PC-3 (cell line): ENCODE measurements around the gene MFAP3.

Experiments
- EZH2 ChIP-seq: fragments of 300-600 bp; sonication (generic); IDR thresholded peaks from one replicate; pipeline ENCODE4 v1.6.1; 2017; ENCODE audit warnings: antibody characterized with exemption, mild to moderate bottlenecking, low read length; ENCODE audit not compliant: unreplicated experiment
- EZH2phosphoT487 ChIP-seq: fragments of 300-600 bp; sonication (generic); IDR thresholded peaks from 2 replicates; pipeline ENCODE4 v1.6.1; 2018; ENCODE audit warnings: mild to moderate bottlenecking, antibody characterized with exemption, low read length, borderline replicate concordance
- TF ChIP-seq, protein P1 (sequence below): fragments of 300-600 bp; sonication (generic); conservative IDR thresholded peaks from 2 replicates; pipeline ENCODE4 v1.5.1; 2017; ENCODE audit warnings: antibody characterized with exemption, low read depth, mild to moderate bottlenecking, low read length

DNA sequence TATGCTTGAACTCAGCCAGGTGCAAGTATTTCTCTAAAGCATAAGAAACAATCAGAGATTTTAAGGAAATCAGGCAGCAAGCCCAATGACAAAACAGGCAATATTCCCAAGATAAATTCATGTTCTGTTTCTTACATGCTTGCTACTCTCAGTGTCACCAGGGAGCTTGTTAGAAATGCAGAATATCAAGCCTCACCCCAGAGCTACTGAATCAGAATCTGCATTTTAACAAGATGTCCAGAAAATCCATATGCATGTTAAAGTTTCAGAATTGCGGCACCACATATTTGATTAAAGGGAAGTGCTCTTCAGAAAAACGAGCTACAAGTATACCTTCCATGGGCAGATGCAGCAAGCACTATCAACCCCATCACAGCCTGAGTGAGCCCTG is 54.4 kb downstream of the MFAP3 start:
- TF ChIP-seq EZH2phosphoT487 (no peak), EZH2 (no peak)
- TF ChIP-seq, protein P1, sequence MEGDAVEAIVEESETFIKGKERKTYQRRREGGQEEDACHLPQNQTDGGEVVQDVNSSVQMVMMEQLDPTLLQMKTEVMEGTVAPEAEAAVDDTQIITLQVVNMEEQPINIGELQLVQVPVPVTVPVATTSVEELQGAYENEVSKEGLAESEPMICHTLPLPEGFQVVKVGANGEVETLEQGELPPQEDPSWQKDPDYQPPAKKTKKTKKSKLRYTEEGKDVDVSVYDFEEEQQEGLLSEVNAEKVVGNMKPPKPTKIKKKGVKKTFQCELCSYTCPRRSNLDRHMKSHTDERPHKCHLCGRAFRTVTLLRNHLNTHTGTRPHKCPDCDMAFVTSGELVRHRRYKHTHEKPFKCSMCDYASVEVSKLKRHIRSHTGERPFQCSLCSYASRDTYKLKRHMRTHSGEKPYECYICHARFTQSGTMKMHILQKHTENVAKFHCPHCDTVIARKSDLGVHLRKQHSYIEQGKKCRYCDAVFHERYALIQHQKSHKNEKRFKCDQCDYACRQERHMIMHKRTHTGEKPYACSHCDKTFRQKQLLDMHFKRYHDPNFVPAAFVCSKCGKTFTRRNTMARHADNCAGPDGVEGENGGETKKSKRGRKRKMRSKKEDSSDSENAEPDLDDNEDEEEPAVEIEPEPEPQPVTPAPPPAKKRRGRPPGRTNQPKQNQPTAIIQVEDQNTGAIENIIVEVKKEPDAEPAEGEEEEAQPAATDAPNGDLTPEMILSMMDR = no peak
